Activated CD4-positive, alpha-beta memory T cell treated with anti-CD3 and anti-CD28 coated beads for 36 hours (primary cell): ENCODE measurements around the gene UGT3A1. TPM values are rescaled to one million over a fixed set of nuclear protein-coding genes. Genes with fewer than 3 reads are reported as not detected.
"Not testable (repeated sequence)": the region's sequence is repeated elsewhere in the genome, so short reads cannot be mapped to it uniquely, and the experiment has no call there.

Source experiments
- CTCF ChIA-PET: fragments of 350-600 bp; sonication (Branson Sonifier 250); formaldehyde crosslinking; loops from one replicate; lab custom pipeline; 2021; ENCODE audit warnings: antibody characterized with exemption, inconsistent platforms; lab: Charles Lee
- POLR2A ChIA-PET: fragments of 350-600 bp; sonication (Branson Sonifier 250); formaldehyde crosslinking; loops from one replicate; lab custom pipeline; 2021; ENCODE audit warnings: antibody characterized with exemption; lab: Charles Lee
- DNase-seq: peaks from one replicate; pipeline ENCODE4 v3.0.0-alpha.2; 2020
- H3K27ac Mint-ChIP-seq: one replicate; pipeline ENCODE4 v1.8.0; 2021; ENCODE audit warnings: mixed read lengths
- H3K27me3 Mint-ChIP-seq: one replicate; pipeline ENCODE4 v1.8.0; 2021; ENCODE audit warnings: mixed read lengths
- H3K36me3 Mint-ChIP-seq: one replicate; pipeline ENCODE4 v1.8.0; 2021; ENCODE audit warnings: mixed read lengths
- H3K4me1 Mint-ChIP-seq: one replicate; pipeline ENCODE4 v1.8.0; 2021; ENCODE audit warnings: low read depth, mixed read lengths
- H3K4me3 Mint-ChIP-seq: one replicate; pipeline ENCODE4 v1.8.0; 2021; ENCODE audit warnings: mild to moderate bottlenecking, mixed read lengths
- H3K9me3 Mint-ChIP-seq: one replicate; pipeline ENCODE4 v1.8.0; 2021; ENCODE audit warnings: mixed read lengths
- intact Hi-C: fragments of 100-400 bp; cut with micrococcal nuclease; formaldehyde crosslinking; loops from one replicate; pipeline ENCODE4 v1.15.1; 2023
- total RNA-seq, 2 experiments: library from RNA; stranded (reverse); gene quantifications; one replicate each; pipeline ENCODE4 v1.2.3, GENCODE V29; 2021

Gene UGT3A1
- total RNA-seq, 2 experiments from 2014 or later = not detected

- peaks cover 14% of the 10 kb centered on the region for H3K9me3 Mint-ChIP-seq
- H3K4me3 Mint-ChIP-seq, POLR2A ChIA-PET, H3K27me3 Mint-ChIP-seq, H3K27ac Mint-ChIP-seq, intact Hi-C loops, DNase-seq, H3K36me3 Mint-ChIP-seq, CTCF ChIA-PET, H3K4me1 Mint-ChIP-seq: not testable (repeated sequence)
These were observed 28.4 kb upstream of the UGT3A1 start for GRCh38 chr5:36019584-36019983.

- no peak overlapping the region for H3K27ac Mint-ChIP-seq
- no peaks in the 10 kb centered on the region for H3K4me1 Mint-ChIP-seq
- peaks cover 31% of the 10 kb centered on the region for H3K9me3 Mint-ChIP-seq
- H3K4me3 Mint-ChIP-seq = no peak overlapping the region
- H3K27me3 Mint-ChIP-seq = peaks cover 5% of the 10 kb centered on the region
- DNase-seq = no peak
- ChIA-PET POLR2A (no interaction called here), CTCF (interaction anchor here (1.2 kb wide), 1 partner anchor 248 kb away, joined by 3 read pairs; no protein-coding TSS in a partner anchor)
- no peaks in the 10 kb centered on the region for H3K36me3 Mint-ChIP-seq
- intact Hi-C loops = no loop called here
These were observed 26.4 kb upstream of the UGT3A1 start for GRCh38 chr5:36017622-36018021.

- no peak for DNase-seq
- no peak overlapping the region for H3K4me3 Mint-ChIP-seq
- H3K27me3 Mint-ChIP-seq = peaks cover 5% of the 10 kb centered on the region
- ChIA-PET POLR2A (no interaction called here), CTCF (no interaction called here)
- H3K36me3 Mint-ChIP-seq = no peaks in the 10 kb centered on the region
- H3K9me3 Mint-ChIP-seq = peaks cover 33% of the 10 kb centered on the region
- intact Hi-C loops = no loop called here
- no peaks in the 10 kb centered on the region for H3K4me1 Mint-ChIP-seq
- H3K27ac Mint-ChIP-seq = no peak overlapping the region
These were observed 25.8 kb upstream of the UGT3A1 start for GRCh38 chr5:36017004-36017403.

- H3K36me3 Mint-ChIP-seq = no peaks in the 10 kb centered on the region
- H3K4me1 Mint-ChIP-seq = no peaks in the 10 kb centered on the region
- H3K27me3 Mint-ChIP-seq = no peaks in the 10 kb centered on the region
- intact Hi-C loops = no loop called here
- DNase-seq = no peak
- H3K27ac Mint-ChIP-seq = no peak overlapping the region
- CTCF ChIA-PET = no interaction called here
- H3K4me3 Mint-ChIP-seq = no peak overlapping the region
- H3K9me3 Mint-ChIP-seq = peaks cover 45% of the 10 kb centered on the region
- POLR2A ChIA-PET = no interaction called here
These were observed 22.0 kb upstream of the UGT3A1 start for GRCh38 chr5:36013182-36013581.

- no peak overlapping the region for H3K27ac Mint-ChIP-seq
- no peaks in the 10 kb centered on the region for H3K36me3 Mint-ChIP-seq
- DNase-seq = no peak
- no peak overlapping the region for H3K4me3 Mint-ChIP-seq
- intact Hi-C loops = no loop called here
- H3K9me3 Mint-ChIP-seq = peaks cover 32% of the 10 kb centered on the region
- H3K27me3 Mint-ChIP-seq = no peaks in the 10 kb centered on the region
- ChIA-PET POLR2A (no interaction called here), CTCF (no interaction called here)
- H3K4me1 Mint-ChIP-seq = no peaks in the 10 kb centered on the region
These were observed 18.5 kb upstream of the UGT3A1 start for GRCh38 chr5:36009698-36010097.

GRCh38 chr5:36007366-36007765 lies 16.2 kb upstream of the UGT3A1 start:
- intact Hi-C loops = no loop called here
- H3K27me3 Mint-ChIP-seq = peaks cover 5% of the 10 kb centered on the region
- no peak overlapping the region for H3K4me3 Mint-ChIP-seq
- H3K36me3 Mint-ChIP-seq = no peaks in the 10 kb centered on the region
- POLR2A ChIA-PET = no interaction called here
- H3K27ac Mint-ChIP-seq = no peak overlapping the region
- CTCF ChIA-PET = no interaction called here
- no peak for DNase-seq
- H3K4me1 Mint-ChIP-seq = no peaks in the 10 kb centered on the region
- peaks cover 13% of the 10 kb centered on the region for H3K9me3 Mint-ChIP-seq

- H3K27me3 Mint-ChIP-seq = peaks cover 5% of the 10 kb centered on the region
- intact Hi-C loops = no loop called here
- H3K36me3 Mint-ChIP-seq = no peaks in the 10 kb centered on the region
- ChIA-PET CTCF (no interaction called here), POLR2A (no interaction called here)
- H3K9me3 Mint-ChIP-seq = peaks cover 13% of the 10 kb centered on the region
- no peaks in the 10 kb centered on the region for H3K4me1 Mint-ChIP-seq
- no peak overlapping the region for H3K4me3 Mint-ChIP-seq
- no peak overlapping the region for H3K27ac Mint-ChIP-seq
- DNase-seq = no peak
These were observed 15.0 kb upstream of the UGT3A1 start for GRCh38 chr5:36006163-36006562.

GRCh38 chr5:36001032-36001431 lies 9.8 kb upstream of the UGT3A1 start:
- peaks cover 6% of the 10 kb centered on the region for H3K27me3 Mint-ChIP-seq
- POLR2A ChIA-PET = no interaction called here

GRCh38 chr5:35999547-35999946 lies 8.4 kb upstream of the UGT3A1 start:
- POLR2A ChIA-PET = no interaction called here
- CTCF ChIA-PET = interaction anchor here (0.6 kb wide), 1 partner anchor 1221 kb away, joined by 3 read pairs; no protein-coding TSS in a partner anchor
- Mint-ChIP-seq H3K4me1 (no peaks in the 10 kb centered on the region), H3K27me3 (peaks cover 6% of the 10 kb centered on the region), H3K9me3 (no peaks in the 10 kb centered on the region), H3K4me3 (no peak overlapping the region), H3K27ac (no peak overlapping the region), H3K36me3 (no peaks in the 10 kb centered on the region)
- intact Hi-C loops = no loop called here
- no peak for DNase-seq

More at GRCh38 chr5:36001032-36001431, 9.8 kb upstream of the UGT3A1 start:
- Mint-ChIP-seq H3K36me3 (no peaks in the 10 kb centered on the region), H3K4me3 (no peak overlapping the region), H3K27ac (no peak overlapping the region), H3K9me3 (no peaks in the 10 kb centered on the region), H3K4me1 (no peaks in the 10 kb centered on the region)
- intact Hi-C loops = no loop called here
- CTCF ChIA-PET = no interaction called here
- DNase-seq = no peak

- no peak for DNase-seq
- intact Hi-C loops = no loop called here
- ChIA-PET CTCF (no interaction called here), POLR2A (no interaction called here)
- Mint-ChIP-seq H3K4me3 (no peak overlapping the region), H3K4me1 (no peaks in the 10 kb centered on the region), H3K27ac (no peak overlapping the region), H3K9me3 (no peaks in the 10 kb centered on the region), H3K36me3 (no peaks in the 10 kb centered on the region), H3K27me3 (peaks cover 12% of the 10 kb centered on the region)
These were observed 4.9 kb upstream of the UGT3A1 start for GRCh38 chr5:35996076-35996475.

- Mint-ChIP-seq H3K4me1 (no peaks in the 10 kb centered on the region), H3K27ac (no peak overlapping the region), H3K9me3 (no peaks in the 10 kb centered on the region), H3K27me3 (peaks cover 15% of the 10 kb centered on the region), H3K36me3 (no peaks in the 10 kb centered on the region), H3K4me3 (no peak overlapping the region)
- intact Hi-C loops = no loop called here
- CTCF ChIA-PET = no interaction called here
- DNase-seq = no peak
- POLR2A ChIA-PET = no interaction called here
These were observed 670 bp downstream of the UGT3A1 start for GRCh38 chr5:35990520-35990919.

- Mint-ChIP-seq H3K4me3 (no peak overlapping the region), H3K9me3 (no peaks in the 10 kb centered on the region), H3K36me3 (no peaks in the 10 kb centered on the region), H3K4me1 (no peaks in the 10 kb centered on the region), H3K27me3 (peaks cover 17% of the 10 kb centered on the region), H3K27ac (no peak overlapping the region)
- no peak for DNase-seq
- POLR2A ChIA-PET = no interaction called here
- intact Hi-C loops = no loop called here
- CTCF ChIA-PET = no interaction called here
These were observed 2.7 kb downstream of the UGT3A1 start for GRCh38 chr5:35988529-35988928.

GRCh38 chr5:35987776-35988175 lies 3.4 kb downstream of the UGT3A1 start:
- CTCF ChIA-PET = no interaction called here
- POLR2A ChIA-PET = interaction anchor here (0.6 kb wide), 1 partner anchor 370 kb away, joined by 3 read pairs; the partner anchor contains the start of gene SPEF2
- Mint-ChIP-seq H3K27ac (no peak overlapping the region), H3K36me3 (no peaks in the 10 kb centered on the region), H3K27me3 (peaks cover 15% of the 10 kb centered on the region), H3K4me1 (no peaks in the 10 kb centered on the region), H3K4me3 (no peak overlapping the region), H3K9me3 (peaks cover 3% of the 10 kb centered on the region)
- intact Hi-C loops = no loop called here
- no peak for DNase-seq
